SK-N-MC (cell line): ENCODE results near the gene MINDY4.

Experiments
- EZH2 ChIP-seq: fragments of 200-600 bp; sonication (generic); IDR thresholded peaks from one replicate; pipeline ENCODE4 v1.6.1; 2017; ENCODE audit warnings: antibody characterized with exemption
- FOXP2 ChIP-seq: optimal IDR thresholded peaks from 2 replicates; pipeline ENCODE3; 2011; ENCODE audit warnings: mild to moderate bottlenecking, moderate library complexity; ENCODE audit not compliant: insufficient read depth; ENCODE audit errors: extremely low read length, control extremely low read depth
- POLR2AphosphoS5 ChIP-seq: IDR thresholded peaks from 2 replicates; pipeline ENCODE4 v1.6.1; 2012; ENCODE audit warnings: mild to moderate bottlenecking, low read depth, low read length, borderline replicate concordance

- TF ChIP-seq EZH2 (no peak), POLR2AphosphoS5 (no peak), FOXP2 (no peak)
These were observed 43.6 kb downstream of the MINDY4 start for GRCh38 chr7:30814700-30815387.
